HG03565 (cell line): ENCODE measurements around the gene TMEM204.

Source experiments
- ATAC-seq: cut with Tn5 transposase; IDR thresholded peaks from one replicate; pipeline ENCODE4 v1.9.1; 2021; ENCODE audit warnings: mild to moderate bottlenecking, moderate library complexity; ENCODE audit not compliant: unreplicated experiment

TMEM204 gene

DNA sequence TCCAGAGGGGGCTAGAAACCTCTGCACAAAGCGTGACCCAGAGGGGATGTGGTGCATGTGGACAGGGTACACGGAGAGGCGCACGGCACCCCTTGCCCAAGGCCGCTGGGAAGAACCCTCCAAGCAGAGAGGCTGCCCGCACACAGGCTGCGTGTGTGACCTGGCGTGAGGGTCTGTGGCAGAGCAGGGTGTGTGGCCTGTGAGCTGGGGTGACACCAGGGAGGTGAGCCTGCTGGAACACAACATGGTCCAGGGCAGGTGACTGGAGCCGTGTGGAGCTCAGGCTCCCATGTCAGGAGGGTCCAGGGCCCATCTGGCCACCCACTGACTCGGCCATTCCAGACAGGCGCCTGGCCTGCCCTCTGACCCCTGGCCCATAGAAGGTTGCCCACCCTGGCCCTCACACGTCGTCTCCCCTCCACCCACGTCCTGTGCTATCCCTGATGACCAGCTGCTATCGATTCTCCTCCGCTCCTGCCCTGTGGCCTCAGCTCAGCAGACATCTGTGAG is 14.8 kb upstream of the TMEM204 start:
- no peak for ATAC-seq

GRCh38 chr16:1519831-1520230 is 13.6 kb upstream of the TMEM204 start:
- ATAC-seq = no peak

GRCh38 chr16:1520461-1520860 is 13.0 kb upstream of the TMEM204 start:
- ATAC-seq = no peak

GRCh38 chr16:1523581-1524245 is 9.8 kb upstream of the TMEM204 start:
- ATAC-seq = no peak

GRCh38 chr16:1524366-1524765 is 9.1 kb upstream of the TMEM204 start:
- no peak for ATAC-seq

DNA sequence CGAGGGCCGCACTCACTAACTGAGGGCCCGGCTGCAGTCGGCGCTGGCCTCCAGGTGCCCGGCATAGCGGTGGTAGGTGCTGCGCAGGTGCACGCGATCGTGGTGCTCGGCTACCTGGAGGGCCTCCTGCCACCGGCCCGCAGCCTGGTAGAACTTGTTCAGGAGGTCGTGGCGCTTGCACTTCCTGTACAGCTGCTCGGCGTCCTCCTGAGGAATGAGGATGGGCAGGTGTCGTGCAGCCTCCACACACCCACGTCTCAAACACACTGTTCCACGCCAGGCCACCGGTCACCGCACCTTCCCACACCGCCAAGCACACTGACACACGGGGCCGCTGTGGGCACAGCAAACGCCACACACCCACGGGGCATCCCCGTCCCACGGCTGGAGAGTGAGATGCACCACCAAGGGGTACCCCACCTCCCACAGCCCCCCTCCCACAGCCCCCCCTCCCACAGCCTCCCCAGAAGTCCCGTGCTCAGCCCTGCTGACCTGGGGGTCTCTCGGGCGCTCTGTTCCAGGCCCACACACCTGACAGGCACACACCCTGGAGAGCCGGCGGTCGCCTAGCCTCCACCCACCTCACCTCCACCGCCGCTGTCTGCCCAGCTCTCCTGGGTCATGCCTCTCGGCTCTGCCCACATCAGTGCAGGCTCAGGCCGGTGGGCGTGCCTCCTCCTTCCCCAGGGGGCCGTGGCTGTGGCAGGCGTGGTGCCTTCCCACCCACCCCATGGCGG is 7.4 kb upstream of the TMEM204 start:
- no peak for ATAC-seq

GRCh38 chr16:1526608-1527555 is 6.6 kb upstream of the TMEM204 start:
- no peak for ATAC-seq

GRCh38 chr16:1527836-1528811 is 5.3 kb upstream of the TMEM204 start:
- no peak for ATAC-seq

GRCh38 chr16:1528921-1529537 is 4.4 kb upstream of the TMEM204 start:
- ATAC-seq = no peak

GRCh38 chr16:1530349-1530882 is 3.0 kb upstream of the TMEM204 start:
- ATAC-seq = no peak

GRCh38 chr16:1530883-1531637 is 2.4 kb upstream of the TMEM204 start:
- ATAC-seq = no peak

- ATAC-seq = no peak
These were observed 1.9 kb upstream of the TMEM204 start for GRCh38 chr16:1531638-1531910.

GRCh38 chr16:1532081-1532760 is 1.2 kb upstream of the TMEM204 start:
- ATAC-seq = no peak

- ATAC-seq = no peak
These were observed 695 bp upstream of the TMEM204 start for GRCh38 chr16:1532771-1533170.

GRCh38 chr16:1534021-1535020 is 855 bp downstream of the TMEM204 start:
- no peak for ATAC-seq

DNA sequence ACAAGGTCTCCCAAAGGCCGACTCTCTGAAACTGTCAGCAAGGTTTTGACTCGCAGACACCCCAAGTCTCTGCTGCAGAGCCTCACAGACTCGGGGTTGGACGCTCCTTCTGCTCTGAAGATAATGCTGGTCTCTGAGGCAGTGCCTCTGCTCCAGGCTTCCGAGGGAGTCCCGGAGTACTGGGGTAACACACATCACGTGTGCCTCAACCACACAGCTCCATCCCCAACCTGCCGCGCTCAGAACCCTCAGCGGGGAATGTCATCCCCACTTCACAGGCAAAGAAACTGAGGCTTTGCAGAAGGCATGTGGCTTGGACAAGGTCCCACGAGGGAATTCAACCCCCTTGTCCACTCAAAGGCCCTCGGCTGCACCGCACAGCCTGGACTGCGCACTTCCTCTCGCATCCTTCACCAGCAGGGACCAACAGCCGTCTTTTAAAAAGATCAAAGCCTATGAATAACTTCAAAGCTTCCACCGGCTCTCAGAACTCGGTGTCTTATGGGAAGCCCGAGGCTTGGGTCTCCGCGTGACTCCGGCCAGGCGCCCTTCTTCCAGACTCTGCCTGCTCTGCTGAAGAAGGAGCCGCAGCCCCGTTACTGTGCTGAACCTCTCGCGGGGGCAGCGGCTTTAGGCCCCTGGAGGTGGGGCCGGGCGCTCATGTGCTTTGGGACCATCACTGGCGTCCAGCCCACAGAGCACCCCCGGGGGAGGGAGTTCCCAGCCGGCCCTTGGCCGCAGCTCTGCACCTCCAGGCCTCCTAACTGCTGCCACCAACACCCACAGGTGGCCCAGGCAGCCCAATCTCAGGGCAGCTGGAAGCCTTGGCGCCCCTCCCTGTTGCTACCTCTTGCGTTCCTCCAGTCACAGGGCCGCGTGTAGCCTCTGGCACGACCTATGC is 2.2 kb downstream of the TMEM204 start:
- ATAC-seq = no peak
